ENCODE results near the gene SHROOM1.

The SHROOM1 gene

DNA sequence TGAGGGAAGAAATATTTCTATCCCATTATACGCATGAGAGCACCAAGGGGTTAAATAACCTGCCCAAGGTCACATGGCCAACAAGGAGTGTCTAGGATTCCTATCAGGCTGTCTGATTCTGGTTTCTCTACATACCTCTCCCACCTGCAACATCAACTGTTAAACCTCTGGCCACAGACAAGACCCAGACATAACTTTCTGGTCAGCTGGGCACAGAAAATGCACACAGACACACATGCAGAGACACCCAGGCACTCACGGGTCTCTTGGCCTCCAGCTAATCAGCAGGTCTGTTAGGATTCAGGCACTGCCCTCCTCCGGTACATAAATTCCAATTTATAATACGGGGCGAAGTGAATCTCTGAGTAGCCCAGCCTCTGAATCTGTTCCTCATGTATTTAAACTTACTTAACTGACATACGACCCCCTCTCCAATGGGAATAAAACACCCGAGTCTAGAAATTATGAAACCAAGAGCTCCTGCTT is 54.9 kb downstream of the SHROOM1 start:
- DNase-seq = peak in 1 of 2 experiments; percentile 26

DNA sequence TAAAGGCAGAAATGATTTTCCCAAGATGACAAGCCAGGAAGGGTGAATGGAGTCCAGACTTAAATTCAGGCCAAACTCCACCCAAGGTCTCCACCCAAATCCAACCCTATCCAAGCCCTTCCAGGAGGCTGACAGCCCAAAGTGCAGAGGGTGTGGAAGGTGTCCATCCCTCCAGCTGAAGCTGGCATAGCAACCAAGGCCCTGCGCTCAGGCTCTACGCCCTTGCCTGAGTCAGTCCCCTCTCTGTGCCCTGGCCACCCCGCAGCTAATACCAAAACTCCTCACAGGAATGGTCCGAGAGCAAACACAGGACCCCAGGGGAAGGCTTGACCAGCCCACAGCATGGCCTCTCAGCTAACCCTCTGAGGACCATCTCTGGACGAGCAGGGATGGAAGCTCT is 55.6 kb downstream of the SHROOM1 start:
- DNase-seq = no peak

DNA sequence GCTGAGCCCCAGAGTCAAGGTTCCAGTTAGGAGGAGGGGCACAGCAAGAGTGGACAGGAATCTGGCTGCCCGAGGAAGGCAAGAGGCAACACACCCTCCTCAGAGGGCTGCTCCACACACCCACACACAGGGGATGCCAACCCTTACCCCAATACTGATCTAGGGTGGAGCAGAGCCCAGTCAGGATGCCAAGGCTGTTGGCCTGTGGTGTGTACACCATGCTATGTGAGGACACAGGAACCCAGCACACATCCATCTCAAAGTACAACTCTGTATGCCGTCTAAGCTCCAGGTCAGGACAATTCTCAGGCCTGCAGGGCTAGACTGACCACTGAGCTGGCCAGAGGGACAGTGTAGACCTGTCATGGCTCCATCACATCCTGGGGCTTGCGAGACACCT is 56.0 kb downstream of the SHROOM1 start:
- no peak for DNase-seq

DNA sequence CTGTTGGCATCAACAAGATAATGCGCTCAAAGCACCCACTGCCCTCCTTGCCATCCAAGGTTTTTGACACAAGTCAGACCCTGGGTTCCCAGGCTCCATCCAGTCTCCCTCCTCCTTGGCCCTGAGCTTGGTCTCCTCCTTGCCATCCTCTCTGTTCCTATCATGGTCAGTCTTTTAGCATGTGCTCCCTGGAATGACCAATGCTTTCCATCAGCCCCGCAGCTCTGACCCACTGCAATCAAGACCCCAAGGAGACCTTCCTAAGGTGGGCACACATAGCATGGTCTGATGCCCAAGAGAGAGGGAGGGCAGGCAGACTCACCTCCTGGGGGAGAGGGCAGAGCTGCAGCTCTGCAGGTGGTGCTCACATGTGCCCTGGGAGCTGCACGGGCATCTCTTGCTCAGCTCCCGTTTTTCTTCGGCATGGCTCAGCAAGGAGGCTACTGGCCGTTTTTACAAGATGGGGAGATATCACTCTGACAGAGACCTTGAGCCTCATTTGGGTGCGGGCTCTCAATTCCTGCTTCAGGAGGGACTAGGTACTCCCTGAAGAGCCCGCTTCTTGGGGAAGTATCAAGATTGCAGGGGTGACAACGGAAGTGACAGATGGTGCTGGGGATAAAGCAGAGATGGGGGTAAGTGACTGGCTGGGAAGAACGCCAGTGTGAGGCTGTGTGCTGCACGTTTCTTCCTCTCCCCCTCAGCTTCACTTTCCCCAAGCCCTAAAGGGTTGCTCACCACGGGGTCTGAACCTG is 56.7 kb downstream of the SHROOM1 start:
- peak; percentile 70 to 87 for DNase-seq

DNA sequence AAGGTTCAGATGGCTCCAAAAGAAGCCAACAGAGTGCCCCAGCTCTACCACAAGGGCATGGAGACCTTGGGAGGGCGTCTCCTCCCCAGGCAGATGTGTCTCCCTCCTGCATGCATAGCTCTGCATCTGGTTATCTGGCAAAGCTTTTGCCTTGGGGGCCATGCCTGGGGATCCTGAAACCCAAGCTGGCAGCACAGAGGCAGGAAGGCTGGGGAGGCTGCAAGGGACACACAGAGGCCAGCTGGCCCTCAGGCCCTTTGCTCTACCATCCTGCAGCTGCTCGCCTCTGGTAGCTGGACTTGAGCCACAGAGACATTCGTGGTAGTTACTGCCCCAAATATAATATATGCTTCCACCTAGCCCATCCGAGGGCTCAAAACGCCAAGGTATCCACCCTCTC is 57.3 kb downstream of the SHROOM1 start:
- no peak for DNase-seq

DNA sequence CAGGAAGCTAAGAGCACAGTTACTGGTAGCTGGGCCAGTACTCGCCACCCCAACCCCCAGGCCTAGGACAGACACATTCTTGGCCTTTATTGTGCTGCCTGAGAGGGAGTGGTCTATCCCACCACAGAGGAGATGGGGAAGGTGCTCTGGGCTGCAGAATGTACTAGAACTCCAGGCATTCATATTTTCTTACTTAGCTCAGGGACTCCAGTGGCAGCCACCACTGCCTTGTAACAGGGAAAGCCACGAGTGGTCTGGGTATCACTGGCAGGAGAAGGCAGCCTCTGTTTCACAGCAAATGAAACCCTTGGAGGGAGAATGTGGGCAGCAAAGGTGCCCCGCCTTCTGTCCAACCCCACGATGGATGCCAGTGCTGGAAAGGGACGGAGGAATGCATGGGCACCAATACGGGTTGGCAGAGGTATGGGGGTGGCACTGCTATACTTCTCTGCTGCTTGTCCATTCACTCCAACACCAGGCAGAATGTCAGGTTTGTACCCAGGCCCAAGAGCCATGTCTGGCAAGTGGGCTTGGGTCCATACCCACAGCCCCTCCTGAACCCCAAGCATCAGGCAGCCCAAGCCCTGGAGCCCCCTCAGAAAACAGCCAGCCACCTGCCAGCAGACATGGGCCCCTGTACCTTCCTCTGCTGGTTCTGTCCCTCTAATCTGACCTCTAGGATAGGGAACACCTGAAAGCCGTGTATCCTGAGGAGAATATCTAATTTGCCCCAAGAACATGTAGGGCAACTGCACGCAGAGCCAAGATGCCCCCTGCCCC is 58.0 kb downstream of the SHROOM1 start:
- no peak for DNase-seq

Measured in NCI-H524 (cell line).